A673 (cell line): Measurements from ENCODE around the gene ALG9.

Experiments used
- EZH2 ChIP-seq: fragments of 200-600 bp; sonication (generic); IDR thresholded peaks from 2 replicates; pipeline ENCODE4 v1.6.1; 2017; ENCODE audit warnings: borderline replicate concordance, low read depth, mild to moderate bottlenecking, mixed read lengths, antibody characterized with exemption, low read length; ENCODE audit not compliant: poor library complexity, severe bottlenecking
- TF ChIP-seq, protein P1 (sequence below): fragments of 300-800, 200-600 bp; sonication (generic); conservative IDR thresholded peaks from 2 replicates; pipeline ENCODE4 v1.5.1; 2017; ENCODE audit warnings: low read depth, mild to moderate bottlenecking, antibody characterized with exemption, low read length, moderate library complexity, mixed read lengths

DNA sequence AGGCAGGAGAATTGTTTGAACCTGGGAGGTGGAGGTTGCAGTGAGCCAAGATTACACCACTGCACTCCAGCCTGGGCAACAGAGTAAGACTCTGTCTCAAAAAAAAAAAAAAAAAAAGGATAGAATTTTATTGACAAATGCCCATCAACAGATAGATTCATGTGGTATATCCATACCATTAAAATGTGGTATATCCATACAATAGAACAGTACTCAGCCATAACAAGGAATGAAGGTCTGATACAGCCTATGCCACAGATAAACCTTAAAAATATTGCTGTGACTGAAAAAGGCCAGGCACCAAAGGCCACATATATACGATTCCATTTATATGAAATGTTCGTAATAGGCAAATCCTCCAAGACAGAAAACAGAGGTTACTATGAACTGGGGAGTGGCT is 59.9 kb downstream of the ALG9 start:
- TF ChIP-seq, protein P1, sequence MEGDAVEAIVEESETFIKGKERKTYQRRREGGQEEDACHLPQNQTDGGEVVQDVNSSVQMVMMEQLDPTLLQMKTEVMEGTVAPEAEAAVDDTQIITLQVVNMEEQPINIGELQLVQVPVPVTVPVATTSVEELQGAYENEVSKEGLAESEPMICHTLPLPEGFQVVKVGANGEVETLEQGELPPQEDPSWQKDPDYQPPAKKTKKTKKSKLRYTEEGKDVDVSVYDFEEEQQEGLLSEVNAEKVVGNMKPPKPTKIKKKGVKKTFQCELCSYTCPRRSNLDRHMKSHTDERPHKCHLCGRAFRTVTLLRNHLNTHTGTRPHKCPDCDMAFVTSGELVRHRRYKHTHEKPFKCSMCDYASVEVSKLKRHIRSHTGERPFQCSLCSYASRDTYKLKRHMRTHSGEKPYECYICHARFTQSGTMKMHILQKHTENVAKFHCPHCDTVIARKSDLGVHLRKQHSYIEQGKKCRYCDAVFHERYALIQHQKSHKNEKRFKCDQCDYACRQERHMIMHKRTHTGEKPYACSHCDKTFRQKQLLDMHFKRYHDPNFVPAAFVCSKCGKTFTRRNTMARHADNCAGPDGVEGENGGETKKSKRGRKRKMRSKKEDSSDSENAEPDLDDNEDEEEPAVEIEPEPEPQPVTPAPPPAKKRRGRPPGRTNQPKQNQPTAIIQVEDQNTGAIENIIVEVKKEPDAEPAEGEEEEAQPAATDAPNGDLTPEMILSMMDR: no peak
- no peak for TF ChIP-seq EZH2
